Mammary epithelial cell (primary cell): ENCODE results near the gene DRAXIN.

Source experiments
- CTCF ChIP-seq, 2 donors: IDR thresholded peaks in 1 of 2; conservative IDR thresholded peaks in 1 of 2; 2 replicates each; pipeline ENCODE4 v1.5.1; 2011 to 2012; ENCODE audit warnings: inconsistent platforms in 2 of 2, low read length in 2 of 2, mild to moderate bottlenecking in 2 of 2, control low read depth in 1 of 2, low read depth in 1 of 2; ENCODE audit not compliant: insufficient read depth in 1 of 2; ENCODE audit errors: extremely low read depth in 1 of 2
- EZH2 ChIP-seq: IDR thresholded peaks from 2 replicates; pipeline ENCODE4 v1.6.1; 2012; ENCODE audit warnings: low read length, inconsistent platforms, borderline replicate concordance

- TF ChIP-seq CTCF (conservative IDR thresholded peaks at IDR 0.05 in 1 of 2, IDR thresholded peaks at IDR 0.05 in 1 of 2; ENCODE audit: extremely low read depth in 1 of 2, insufficient read depth in 1 of 2, low read depth in 1 of 2, low read length in 2 of 2): no peak
- TF ChIP-seq EZH2: no peak
These were observed 37.7 kb upstream of the DRAXIN start for GRCh38 chr1:11653861-11654136.
